Immature natural killer cell (primary cell): ENCODE results near the gene FURIN. TPM values are rescaled to one million over a fixed set of nuclear protein-coding genes. Genes with fewer than 3 reads are reported as not detected.
"Not testable (repeated sequence)": the region's sequence is repeated elsewhere in the genome, so short reads cannot be mapped to it uniquely, and the experiment has no call there.

Source experiments
- DNase-seq, 3 donors: peaks; one replicate each; pipeline ENCODE4 v3.0.0; 2022; ENCODE audit warnings: mixed read lengths in 1 of 3
- H3K27ac Mint-ChIP-seq, 6 donors: one replicate each; pipeline ENCODE4 v1.8.0; 2020; ENCODE audit warnings: mixed read lengths in 6 of 6, mild to moderate bottlenecking in 5 of 6, inconsistent platforms in 4 of 6, moderate library complexity in 3 of 6
- H3K27me3 Mint-ChIP-seq, 3 donors: one replicate each; pipeline ENCODE4 v1.8.0; 2020 to 2021; ENCODE audit warnings: low read depth in 3 of 3, mild to moderate bottlenecking in 3 of 3, mixed read lengths in 3 of 3, moderate library complexity in 3 of 3, inconsistent platforms in 1 of 3
- H3K36me3 Mint-ChIP-seq, 3 donors: one replicate each; pipeline ENCODE4 v1.8.0; 2020; ENCODE audit warnings: mixed read lengths in 3 of 3, inconsistent platforms in 2 of 3, mild to moderate bottlenecking in 2 of 3
- H3K4me1 Mint-ChIP-seq, 2 donors: one replicate each; pipeline ENCODE4 v1.8.0; 2020; ENCODE audit warnings: inconsistent platforms in 2 of 2, mild to moderate bottlenecking in 2 of 2, mixed read lengths in 2 of 2, moderate library complexity in 1 of 2
- H3K4me3 Mint-ChIP-seq, 5 donors: one replicate each; pipeline ENCODE4 v1.8.0; 2020; ENCODE audit warnings: mild to moderate bottlenecking in 5 of 5, mixed read lengths in 5 of 5, inconsistent platforms in 3 of 5, moderate library complexity in 3 of 5
- H3K9me3 Mint-ChIP-seq, 6 donors: one replicate each; pipeline ENCODE4 v1.8.0; 2020; ENCODE audit warnings: mild to moderate bottlenecking in 6 of 6, mixed read lengths in 6 of 6, inconsistent platforms in 4 of 6, moderate library complexity in 3 of 6
- polyA plus RNA-seq, 3 donors: library from polyadenylated mRNA; unstranded; fragments of 300-500 nt; fragmentation: Illumina TruSeq; gene quantifications; one replicate each; pipeline ENCODE4 v1.2.3, GENCODE V29; 2021

FURIN gene
- polyA plus RNA-seq, 3 donors from 2014 or later, result 18.2 to 22.8 (median 20.8) TPM

GRCh38 chr15:90917569-90917968, 49.2 kb downstream of the FURIN start:
- no peak for DNase-seq
- H3K27me3 Mint-ChIP-seq, result peaks cover 0 to 2% (median 0%) of the 10 kb centered on the region in 3 donors
- peaks cover 37 to 59% (median 49%) of the 10 kb centered on the region in 3 donors for H3K36me3 Mint-ChIP-seq
- H3K9me3 Mint-ChIP-seq, result no peaks in the 10 kb centered on the region
- peak overlapping the region in 1 of 6 donors; percentile 30 for H3K27ac Mint-ChIP-seq
- no peaks in the 10 kb centered on the region for H3K4me1 Mint-ChIP-seq
- H3K4me3 Mint-ChIP-seq, result no peak overlapping the region

- no peaks in the 10 kb centered on the region for H3K4me1 Mint-ChIP-seq
- H3K27ac Mint-ChIP-seq, result peak overlapping the region in 1 of 6 donors; percentile 69
- peaks cover 0 to 2% (median 0%) of the 10 kb centered on the region in 3 donors for H3K27me3 Mint-ChIP-seq
- peaks cover 36 to 54% (median 43%) of the 10 kb centered on the region in 3 donors for H3K36me3 Mint-ChIP-seq
- no peaks in the 10 kb centered on the region for H3K9me3 Mint-ChIP-seq
- no peak overlapping the region for H3K4me3 Mint-ChIP-seq
- DNase-seq, result no peak
Observed at GRCh38 chr15:90918034-90918788, 49.8 kb downstream of the FURIN start.

GRCh38 chr15:90918835-90919234, 50.4 kb downstream of the FURIN start:
- H3K36me3 Mint-ChIP-seq, result peaks cover 31 to 48% (median 42%) of the 10 kb centered on the region in 3 donors
- H3K4me3 Mint-ChIP-seq, result no peak overlapping the region
- no peak overlapping the region for H3K27ac Mint-ChIP-seq
- DNase-seq, result no peak
- H3K27me3 Mint-ChIP-seq, result peaks cover 0 to 2% (median 0%) of the 10 kb centered on the region in 3 donors
- no peaks in the 10 kb centered on the region for H3K4me1 Mint-ChIP-seq
- H3K9me3 Mint-ChIP-seq, result no peaks in the 10 kb centered on the region

- peak overlapping the region in 2 of 6 donors; percentile 28 for H3K27ac Mint-ChIP-seq
Observed at GRCh38 chr15:90921887-90922286, 53.5 kb downstream of the FURIN start.

GRCh38 chr15:90922712-90923322, 54.4 kb downstream of the FURIN start:
- H3K36me3 Mint-ChIP-seq, result peaks cover 18 to 32% (median 22%) of the 10 kb centered on the region in 3 donors
- not testable (repeated sequence) for DNase-seq, H3K4me3 Mint-ChIP-seq, H3K9me3 Mint-ChIP-seq, H3K4me1 Mint-ChIP-seq, H3K27ac Mint-ChIP-seq, H3K27me3 Mint-ChIP-seq

More at GRCh38 chr15:90921887-90922286, 53.5 kb downstream of the FURIN start:
- Mint-ChIP-seq H3K4me1 (no peaks in the 10 kb centered on the region), H3K27me3 (peaks cover 0 to 2% (median 0%) of the 10 kb centered on the region in 3 donors), H3K9me3 (no peaks in the 10 kb centered on the region), H3K36me3 (peaks cover 26 to 38% (median 28%) of the 10 kb centered on the region in 3 donors), H3K4me3 (no peak overlapping the region)
- no peak for DNase-seq

GRCh38 chr15:90924375-90924774, 56.0 kb downstream of the FURIN start:
- H3K9me3 Mint-ChIP-seq, result no peaks in the 10 kb centered on the region
- no peak for DNase-seq
- H3K27ac Mint-ChIP-seq, result no peak overlapping the region
- H3K4me3 Mint-ChIP-seq, result no peak overlapping the region
- peaks cover 0 to 3% (median 0%) of the 10 kb centered on the region in 3 donors for H3K27me3 Mint-ChIP-seq
- peaks cover 9 to 21% (median 14%) of the 10 kb centered on the region in 3 donors for H3K36me3 Mint-ChIP-seq
- H3K4me1 Mint-ChIP-seq, result peaks cover 3 to 10% of the 10 kb centered on the region in 2 donors

GRCh38 chr15:90926766-90927165, 58.4 kb downstream of the FURIN start:
- peaks cover 24 to 31% of the 10 kb centered on the region in 2 donors for H3K4me1 Mint-ChIP-seq
- DNase-seq, H3K9me3 Mint-ChIP-seq: not testable (repeated sequence)

GRCh38 chr15:90928106-90928505, 59.7 kb downstream of the FURIN start:
- H3K27me3 Mint-ChIP-seq, result peaks cover 0 to 13% (median 9%) of the 10 kb centered on the region in 3 donors

More at GRCh38 chr15:90926766-90927165, 58.4 kb downstream of the FURIN start:
- not testable (repeated sequence) for H3K4me3 Mint-ChIP-seq, H3K27me3 Mint-ChIP-seq, H3K36me3 Mint-ChIP-seq, H3K27ac Mint-ChIP-seq

GRCh38 chr15:90929246-90930019, 61.0 kb downstream of the FURIN start:
- peaks cover 35 to 46% of the 10 kb centered on the region in 2 donors for H3K4me1 Mint-ChIP-seq
- H3K27ac Mint-ChIP-seq, result peak overlapping the region; percentile 93 to 98 (median 96)
- peaks cover 0 to 16% (median 11%) of the 10 kb centered on the region in 3 donors for H3K27me3 Mint-ChIP-seq
- peak overlapping the region; percentile 92 to 97 (median 95) for H3K4me3 Mint-ChIP-seq
- peak in 1 of 3 donors; percentile 4 for DNase-seq
- no peaks in the 10 kb centered on the region for H3K9me3 Mint-ChIP-seq
- H3K36me3 Mint-ChIP-seq, result no peaks in the 10 kb centered on the region

More at GRCh38 chr15:90928106-90928505, 59.7 kb downstream of the FURIN start:
- Mint-ChIP-seq H3K4me1 (peaks cover 30 to 39% of the 10 kb centered on the region in 2 donors), H3K4me3 (peak overlapping the region in 3 of 5 donors; percentile 25 to 68 (median 31)), H3K27ac (peak overlapping the region in 3 of 6 donors; percentile 62 to 75 (median 64))
- H3K9me3 Mint-ChIP-seq, H3K36me3 Mint-ChIP-seq, DNase-seq: not testable (repeated sequence)

- Mint-ChIP-seq H3K36me3 (no peaks in the 10 kb centered on the region), H3K4me1 (peaks cover 43 to 55% of the 10 kb centered on the region in 2 donors), H3K9me3 (no peaks in the 10 kb centered on the region), H3K27ac (peak overlapping the region; percentile 93 to 98 (median 96)), H3K27me3 (peaks cover 0 to 16% (median 11%) of the 10 kb centered on the region in 3 donors), H3K4me3 (peak overlapping the region; percentile 95 to 97 (median 96))
- no peak for DNase-seq
Observed at GRCh38 chr15:90930861-90931574, 62.6 kb downstream of the FURIN start.

GRCh38 chr15:90931575-90931827, 63.1 kb downstream of the FURIN start:
- H3K27ac Mint-ChIP-seq, result peak overlapping the region; percentile 93 to 98 (median 96)
- H3K4me1 Mint-ChIP-seq, result peaks cover 48 to 60% of the 10 kb centered on the region in 2 donors
- peak overlapping the region; percentile 95 to 97 (median 96) for H3K4me3 Mint-ChIP-seq
- DNase-seq, result no peak
- peaks cover 0 to 16% (median 11%) of the 10 kb centered on the region in 3 donors for H3K27me3 Mint-ChIP-seq
- no peaks in the 10 kb centered on the region for H3K36me3 Mint-ChIP-seq
- no peaks in the 10 kb centered on the region for H3K9me3 Mint-ChIP-seq

GRCh38 chr15:90931828-90932659, 63.7 kb downstream of the FURIN start, which contains the start of gene HDDC3:
TSS of gene HDDC3 (minus strand) at chr15:90932549. CDS start at chr15:90932540, 9 bp downstream.
- Mint-ChIP-seq H3K36me3 (peaks cover 0 to 3% (median 0%) of the 10 kb centered on the region in 3 donors), H3K27ac (peak within 1 kb of the TSS; percentile 93 to 98 (median 96)), H3K4me1 (peaks cover 52 to 65% of the 10 kb centered on the region in 2 donors), H3K9me3 (no peaks in the 10 kb centered on the region), H3K4me3 (peak within 1 kb of the TSS; percentile 95 to 97 (median 96)), H3K27me3 (peaks cover 0 to 16% (median 11%) of the 10 kb centered on the region in 3 donors)
- DNase-seq, result peak; percentile 85 to 86 (median 86)
